Right lobe of liver (tissue), 6 donors: ENCODE data around the gene GLS. TPM values are rescaled to one million over a fixed set of nuclear protein-coding genes. Genes with fewer than 3 reads are reported as not detected.
"Not testable (repeated sequence)": the region's sequence is repeated elsewhere in the genome, so short reads cannot be mapped to it uniquely, and the experiment has no call there.

ENCODE experiments used
- ATAC-seq, 4 donors: fragments of 200-7000 bp; cut with Tn5 transposase; one replicate each; pipeline ENCODE4 v1.9.1; 2020; ENCODE audit warnings: mild to moderate bottlenecking in 4 of 4, moderate library complexity in 4 of 4
- DNase-seq, 3 donors: peaks; one replicate each; pipeline ENCODE4 v3.0.0-alpha.2; 2020
- H3K27ac ChIP-seq, 3 donors: fragments of 200-600 bp; one replicate each; pipeline ENCODE4 v1.8.0; 2022
- H3K27me3 ChIP-seq, 2 donors: fragments of 200-600 bp; one replicate each; pipeline ENCODE4 v1.8.0; 2022
- H3K36me3 ChIP-seq, 4 donors: fragments of 200-600 bp; sonication (generic) in 1 of 4; one replicate each; pipeline versions ENCODE4 v1.5.1 to v1.8.0; 2017 to 2022; ENCODE audit warnings: control low read depth in 1 of 4
- H3K4me1 ChIP-seq, 4 donors: fragments of 200-600 bp; sonication (generic) in 1 of 4; one replicate each; pipeline versions ENCODE4 v1.5.1 to v1.8.0; 2017 to 2022; ENCODE audit warnings: control low read depth in 1 of 4
- H3K4me3 ChIP-seq, 3 donors: fragments of 200-600 bp; one replicate each; pipeline ENCODE4 v1.8.0; 2022
- H3K9me3 ChIP-seq, 4 donors: fragments of 200-600 bp; sonication (generic) in 1 of 4; one replicate each; pipeline versions ENCODE4 v1.5.1 to v1.8.0; 2017 to 2022; ENCODE audit warnings: control low read depth in 1 of 4
- POLR2A ChIP-seq: fragments of 450-650 bp; IDR thresholded peaks from one replicate; pipeline ENCODE4 v1.6.1; 2017; ENCODE audit warnings: antibody characterized with exemption, mild to moderate bottlenecking
- WGBS: methylation state at CpG from one replicate; pipeline ENCODE4 v1.1.6; 2018; ENCODE audit warnings: low coverage, low lambda C conversion rate; ENCODE audit not compliant: insufficient coverage; ENCODE audit errors: missing lambda C conversion rate; 5-methylcytosine and 5-hydroxymethylcytosine counted together
- intact Hi-C, 2 donors: fragments of 100-400 bp; cut with DNase I; formaldehyde crosslinking; loops; one replicate each; pipeline versions ENCODE4 v1.11.2 to v1.14.1; 2022
- total RNA-seq, 6 experiments: library from RNA; depleted of rRNA in 2 of 6; stranded (reverse); fragments of >200 nt in 2 of 6; fragmentation: NEBNext Ultra II Directional in 3 of 6; extraction: Animal tissue kit (Norgen Biotek cat#: 25700) in 3 of 6; gene quantifications; one replicate each; pipeline versions ENCODE4 v1.1.0 to v1.2.4, GENCODE V29; 2016 to 2023
- TF ChIP-seq, protein P1 (sequence below), 4 donors: fragments of 200-600 bp in 3 of 4; fragments of 450-650 bp in 1 of 4; IDR thresholded peaks; one replicate each; pipeline versions ENCODE4 v1.5.1 to v1.8.0; 2016 to 2022; ENCODE audit warnings: antibody characterized with exemption in 4 of 4, mild to moderate bottlenecking in 2 of 4
- donor health status: DM: no; HTN: yes; CAD: no.
- donor health status: DM: no; HTN: no; CAD: no.
- donor health status: DM: no; HTN: no; CAD: no.
- donor health status: DM: no; HTN: yes; CAD: no.
- donor health status: DM: no; HTN: yes; CAD: no.

The GLS gene
- total RNA-seq, 6 experiments from 2014 or later = 6.6 to 25.0 (median 16.9) TPM

DNA sequence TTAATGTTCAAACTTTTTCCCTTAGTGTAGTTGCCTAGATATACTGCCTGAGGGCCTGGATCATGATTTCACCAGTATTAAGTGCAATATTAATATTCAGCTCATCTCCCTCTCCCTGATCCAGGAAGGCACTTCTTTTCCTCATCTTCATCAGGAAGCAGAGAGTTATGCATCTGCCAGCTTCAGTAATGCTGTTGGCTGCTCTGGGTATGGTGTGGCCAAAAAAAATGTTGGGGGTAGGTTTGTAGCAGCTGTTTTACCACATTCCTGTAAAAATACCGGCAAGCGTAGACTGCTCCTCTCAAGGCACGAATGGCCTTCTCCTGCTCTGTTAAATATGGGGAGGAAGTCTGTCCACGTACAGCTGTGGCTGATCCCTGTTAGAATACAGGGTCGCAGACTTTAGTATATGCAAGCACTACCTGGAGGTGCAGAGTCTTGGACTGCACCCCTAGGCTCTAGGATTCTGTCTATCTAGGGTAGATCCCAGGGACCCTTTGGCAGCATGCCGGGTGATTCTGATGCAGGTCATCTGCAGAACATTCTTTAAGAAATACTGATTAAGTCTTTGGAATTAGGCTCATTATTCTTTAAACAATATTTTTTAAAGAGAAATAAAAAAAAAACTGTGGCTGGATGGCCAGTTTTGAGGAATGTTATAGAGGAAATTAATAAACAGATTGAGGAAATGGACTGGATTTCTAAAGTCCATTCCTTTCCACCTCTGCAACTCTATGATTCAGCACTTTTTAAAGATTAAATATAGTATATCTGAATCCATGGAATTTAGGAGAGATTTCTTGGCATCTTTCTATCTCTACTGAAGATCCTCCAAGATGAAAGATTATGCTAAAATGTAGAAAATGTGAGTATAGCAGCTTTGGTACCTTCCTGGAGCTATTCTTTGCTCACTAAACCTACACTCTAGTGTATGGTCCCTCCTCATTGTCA lies 21.0 kb upstream of the GLS start:
- Histone ChIP-seq H3K36me3 (no peaks in the 10 kb centered on the region), H3K9me3 (no peaks in the 10 kb centered on the region), H3K27ac (no peak overlapping the region), H3K4me3 (no peak overlapping the region), H3K4me1 (no peaks in the 10 kb centered on the region), H3K27me3 (no peaks in the 10 kb centered on the region)
- ATAC-seq (no peak), DNase-seq (no peak)
- intact Hi-C loops = no loop called here
- no peak for TF ChIP-seq POLR2A
- TF ChIP-seq, protein P1, sequence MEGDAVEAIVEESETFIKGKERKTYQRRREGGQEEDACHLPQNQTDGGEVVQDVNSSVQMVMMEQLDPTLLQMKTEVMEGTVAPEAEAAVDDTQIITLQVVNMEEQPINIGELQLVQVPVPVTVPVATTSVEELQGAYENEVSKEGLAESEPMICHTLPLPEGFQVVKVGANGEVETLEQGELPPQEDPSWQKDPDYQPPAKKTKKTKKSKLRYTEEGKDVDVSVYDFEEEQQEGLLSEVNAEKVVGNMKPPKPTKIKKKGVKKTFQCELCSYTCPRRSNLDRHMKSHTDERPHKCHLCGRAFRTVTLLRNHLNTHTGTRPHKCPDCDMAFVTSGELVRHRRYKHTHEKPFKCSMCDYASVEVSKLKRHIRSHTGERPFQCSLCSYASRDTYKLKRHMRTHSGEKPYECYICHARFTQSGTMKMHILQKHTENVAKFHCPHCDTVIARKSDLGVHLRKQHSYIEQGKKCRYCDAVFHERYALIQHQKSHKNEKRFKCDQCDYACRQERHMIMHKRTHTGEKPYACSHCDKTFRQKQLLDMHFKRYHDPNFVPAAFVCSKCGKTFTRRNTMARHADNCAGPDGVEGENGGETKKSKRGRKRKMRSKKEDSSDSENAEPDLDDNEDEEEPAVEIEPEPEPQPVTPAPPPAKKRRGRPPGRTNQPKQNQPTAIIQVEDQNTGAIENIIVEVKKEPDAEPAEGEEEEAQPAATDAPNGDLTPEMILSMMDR (IDR thresholded peaks at IDR 0.05) = no peak
- WGBS = 78% methylated on average over 6 of the region's 6 CpGs

DNA sequence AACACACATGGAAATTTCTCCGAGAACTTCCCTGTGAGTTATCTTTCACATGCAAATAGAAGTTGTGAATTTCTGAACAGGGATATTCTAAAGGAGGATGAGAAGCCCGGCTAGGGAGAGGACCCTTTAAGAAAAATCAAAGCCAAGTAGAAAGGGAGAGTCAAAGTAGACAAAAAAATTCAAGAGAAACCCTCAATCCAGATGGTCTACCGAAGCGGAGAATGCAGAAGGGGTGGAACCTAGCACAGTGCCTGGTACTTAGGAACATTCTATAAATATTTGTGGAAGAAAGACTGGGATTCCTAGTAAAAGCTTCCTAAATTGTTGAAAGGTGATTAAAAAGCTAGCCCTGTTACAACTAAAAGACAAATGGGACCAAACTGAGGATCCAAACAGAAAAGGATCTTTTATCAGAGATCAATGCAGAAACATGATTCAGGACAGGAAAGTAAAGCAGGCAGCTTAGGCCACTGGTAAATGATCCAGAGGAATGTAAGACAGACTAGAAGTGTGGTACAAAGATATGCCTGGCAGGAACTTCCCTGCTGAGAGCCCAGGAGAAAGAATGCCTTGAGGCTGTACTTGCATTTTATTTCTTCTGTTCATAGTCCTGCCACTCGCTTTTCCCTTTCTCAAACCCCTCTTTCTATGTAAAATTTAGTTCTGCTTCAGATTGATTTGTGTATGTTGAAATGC lies 19.5 kb upstream of the GLS start:
- Histone ChIP-seq H3K4me1 (no peaks in the 10 kb centered on the region), H3K36me3 (no peaks in the 10 kb centered on the region), H3K9me3 (no peaks in the 10 kb centered on the region), H3K4me3 (no peak overlapping the region), H3K27ac (no peak overlapping the region), H3K27me3 (no peaks in the 10 kb centered on the region)
- intact Hi-C loops = no loop called here
- TF ChIP-seq, protein P1 (IDR thresholded peaks at IDR 0.05) = no peak
- TF ChIP-seq POLR2A = no peak
- WGBS = 75% methylated on average over 5 of the region's 5 CpGs
- ATAC-seq = no peak
- no peak for DNase-seq

DNA sequence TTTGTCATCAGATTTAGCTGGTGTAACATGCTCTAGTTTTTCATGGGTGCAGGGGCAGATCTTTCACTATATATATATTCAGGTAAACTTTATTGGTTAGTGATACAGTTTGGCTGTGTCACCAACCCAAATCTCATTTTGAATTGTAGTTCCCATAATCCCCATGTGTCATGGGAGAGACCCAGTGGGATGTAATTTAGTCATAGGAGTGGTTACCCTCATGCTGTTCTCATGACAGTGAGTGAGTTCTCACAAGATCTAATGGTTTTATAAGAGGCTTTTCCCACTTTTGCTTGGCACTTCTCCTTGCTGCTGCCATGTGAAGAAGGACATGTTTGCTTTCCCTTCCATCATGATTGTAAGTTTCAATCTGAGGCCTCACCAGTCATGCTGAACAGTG lies 18.5 kb upstream of the GLS start:
- H3K4me1 ChIP-seq, H3K27me3 ChIP-seq, intact Hi-C loops, H3K4me3 ChIP-seq, ATAC-seq, H3K9me3 ChIP-seq, H3K36me3 ChIP-seq, DNase-seq, H3K27ac ChIP-seq: not testable (repeated sequence)

DNA sequence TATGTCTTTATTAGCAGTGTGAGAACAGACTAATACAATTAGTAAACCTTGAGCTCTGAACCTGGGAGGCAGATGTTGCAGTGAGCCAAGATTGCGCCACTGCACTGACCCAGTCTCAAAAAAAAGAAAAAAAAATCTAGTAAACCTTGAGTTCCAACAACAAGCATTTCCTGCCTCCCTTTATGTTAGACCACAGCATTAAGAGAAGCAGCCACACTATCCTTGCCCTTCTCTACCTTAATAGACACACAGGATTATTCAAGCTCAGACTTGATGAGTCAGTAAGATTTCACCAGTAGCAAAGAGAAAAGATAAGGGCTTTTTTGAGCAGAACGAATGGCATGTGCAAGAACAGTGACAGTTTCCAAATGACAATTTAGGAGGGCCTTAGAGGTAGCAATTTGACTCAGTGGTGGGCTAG lies 18.0 kb upstream of the GLS start:
- no peaks in the 10 kb centered on the region for H3K4me1 ChIP-seq
- DNase-seq = no peak
- no peaks in the 10 kb centered on the region for H3K27me3 ChIP-seq
- H3K27ac ChIP-seq = no peak overlapping the region
- intact Hi-C loops = no loop called here
- H3K9me3 ChIP-seq = no peaks in the 10 kb centered on the region
- no peak for ATAC-seq
- H3K36me3 ChIP-seq = no peaks in the 10 kb centered on the region
- 46% methylated on average over 2 of the region's 2 CpGs for WGBS
- TF ChIP-seq, protein P1 (IDR thresholded peaks at IDR 0.05) = no peak
- TF ChIP-seq POLR2A = no peak
- H3K4me3 ChIP-seq = no peak overlapping the region

DNA sequence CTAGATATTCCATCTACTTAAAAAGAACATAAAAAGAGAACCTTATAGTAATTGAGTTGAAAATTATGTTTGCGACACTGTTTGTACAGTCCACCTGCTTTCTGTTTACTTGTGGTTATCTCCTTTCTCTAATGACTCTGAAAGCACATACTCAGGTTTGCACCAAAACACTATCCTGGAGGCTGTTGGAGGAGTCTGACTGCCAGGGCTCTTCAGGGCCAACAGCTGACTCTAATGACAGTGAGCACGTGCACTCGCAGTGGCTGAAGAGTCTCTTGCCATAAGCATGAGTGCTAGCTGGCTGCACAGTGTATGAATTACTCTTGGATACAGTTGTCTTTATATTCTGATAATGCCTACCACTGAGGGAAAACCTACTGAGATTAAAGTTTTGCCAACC lies 16.7 kb upstream of the GLS start:
- Histone ChIP-seq H3K9me3 (no peaks in the 10 kb centered on the region), H3K36me3 (no peaks in the 10 kb centered on the region), H3K27ac (no peak overlapping the region), H3K4me3 (no peak overlapping the region), H3K27me3 (no peaks in the 10 kb centered on the region), H3K4me1 (no peaks in the 10 kb centered on the region)
- intact Hi-C loops = no loop called here
- DNase-seq (no peak), ATAC-seq (no peak)
- WGBS = 56% methylated on average over 3 of the region's 3 CpGs
- TF ChIP-seq, protein P1 (IDR thresholded peaks at IDR 0.05) = no peak
- TF ChIP-seq POLR2A = no peak
